ENCODE data around the gene ZEB1. TPM values are rescaled to one million over a fixed set of nuclear protein-coding genes. Genes with fewer than 3 reads are reported as not detected.

ZEB1 gene
- total RNA-seq, 1 donor from 2014 or later = 85.4 TPM

DNA sequence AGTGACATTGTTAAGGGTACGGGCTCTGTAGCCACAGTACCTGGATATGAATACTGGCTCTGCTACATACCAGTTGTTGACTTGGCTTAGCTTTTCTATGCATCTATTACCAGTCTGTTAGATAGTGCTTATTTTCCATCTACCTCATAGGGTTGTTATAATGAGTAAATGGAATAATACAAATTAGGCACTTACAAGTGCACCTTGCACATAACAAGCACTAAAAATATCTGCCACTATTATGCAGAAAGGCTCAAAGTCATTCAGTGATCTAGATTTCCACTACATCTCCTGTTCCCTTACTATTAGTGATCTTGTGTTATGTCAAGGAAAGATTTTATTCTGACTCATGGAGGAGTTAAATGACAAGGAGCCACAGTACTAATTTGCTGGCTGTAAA, 27.9 kb upstream of the ZEB1 start:
- intact Hi-C loops (cut with micrococcal nuclease) = no loop called here
- H3K27me3 ChIP-seq (ENCODE audit: low read depth) = no peaks in the 10 kb centered on the region
- DNase-seq = no peak
- H3K4me3 ChIP-seq = no peak overlapping the region
- H3K9me3 ChIP-seq (replicated peaks) = no peaks in the 10 kb centered on the region
- no peaks in the 10 kb centered on the region for H3K36me3 ChIP-seq
- peaks cover 5% of the 10 kb centered on the region for H3K4me1 ChIP-seq
- TF ChIP-seq, protein P1, sequence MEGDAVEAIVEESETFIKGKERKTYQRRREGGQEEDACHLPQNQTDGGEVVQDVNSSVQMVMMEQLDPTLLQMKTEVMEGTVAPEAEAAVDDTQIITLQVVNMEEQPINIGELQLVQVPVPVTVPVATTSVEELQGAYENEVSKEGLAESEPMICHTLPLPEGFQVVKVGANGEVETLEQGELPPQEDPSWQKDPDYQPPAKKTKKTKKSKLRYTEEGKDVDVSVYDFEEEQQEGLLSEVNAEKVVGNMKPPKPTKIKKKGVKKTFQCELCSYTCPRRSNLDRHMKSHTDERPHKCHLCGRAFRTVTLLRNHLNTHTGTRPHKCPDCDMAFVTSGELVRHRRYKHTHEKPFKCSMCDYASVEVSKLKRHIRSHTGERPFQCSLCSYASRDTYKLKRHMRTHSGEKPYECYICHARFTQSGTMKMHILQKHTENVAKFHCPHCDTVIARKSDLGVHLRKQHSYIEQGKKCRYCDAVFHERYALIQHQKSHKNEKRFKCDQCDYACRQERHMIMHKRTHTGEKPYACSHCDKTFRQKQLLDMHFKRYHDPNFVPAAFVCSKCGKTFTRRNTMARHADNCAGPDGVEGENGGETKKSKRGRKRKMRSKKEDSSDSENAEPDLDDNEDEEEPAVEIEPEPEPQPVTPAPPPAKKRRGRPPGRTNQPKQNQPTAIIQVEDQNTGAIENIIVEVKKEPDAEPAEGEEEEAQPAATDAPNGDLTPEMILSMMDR (IDR thresholded peaks at IDR 0.05; ENCODE audit: borderline replicate concordance) = no peak
- H3K27ac ChIP-seq (replicated peaks) = peak overlapping the region; percentile 48

GRCh38 chr10:31294558-31294957, 24.5 kb upstream of the ZEB1 start:
- TF ChIP-seq, protein P1 (IDR thresholded peaks at IDR 0.05; ENCODE audit: borderline replicate concordance) = no peak
- intact Hi-C loops (cut with micrococcal nuclease) = no loop called here
- H3K27me3 ChIP-seq (ENCODE audit: low read depth) = no peaks in the 10 kb centered on the region
- H3K9me3 ChIP-seq (replicated peaks) = no peaks in the 10 kb centered on the region
- H3K4me3 ChIP-seq = no peak overlapping the region
- no peaks in the 10 kb centered on the region for H3K36me3 ChIP-seq
- peaks cover 6% of the 10 kb centered on the region for H3K4me1 ChIP-seq
- no peak for DNase-seq
- no peak overlapping the region for H3K27ac ChIP-seq (replicated peaks)

DNA sequence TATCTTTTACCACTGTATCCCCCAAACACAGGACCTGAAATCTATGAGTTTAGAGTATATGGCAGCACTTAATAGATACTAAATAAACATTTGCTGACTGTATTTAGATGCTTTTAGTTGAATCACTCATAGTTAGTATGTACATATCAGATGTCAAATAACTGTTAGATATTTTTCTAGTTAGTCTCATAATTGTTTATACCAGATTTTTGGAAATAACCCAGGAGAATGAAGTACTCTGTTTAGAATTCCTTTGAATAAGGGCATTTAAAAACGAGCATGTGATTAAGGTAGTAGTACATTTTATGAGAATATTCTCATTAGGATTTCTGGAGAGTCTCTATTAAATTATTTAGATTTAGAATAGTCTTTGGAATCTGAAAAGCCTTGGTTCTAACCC, 22.3 kb upstream of the ZEB1 start:
- TF ChIP-seq, protein P1 (IDR thresholded peaks at IDR 0.05; ENCODE audit: borderline replicate concordance) = no peak
- Histone ChIP-seq H3K27me3 (ENCODE audit: low read depth) (no peaks in the 10 kb centered on the region), H3K4me1 (peaks cover 6% of the 10 kb centered on the region), H3K36me3 (no peaks in the 10 kb centered on the region), H3K9me3 (replicated peaks) (no peaks in the 10 kb centered on the region), H3K27ac (replicated peaks) (no peak overlapping the region), H3K4me3 (no peak overlapping the region)
- no peak for DNase-seq
- intact Hi-C loops (cut with micrococcal nuclease) = no loop called here

DNA sequence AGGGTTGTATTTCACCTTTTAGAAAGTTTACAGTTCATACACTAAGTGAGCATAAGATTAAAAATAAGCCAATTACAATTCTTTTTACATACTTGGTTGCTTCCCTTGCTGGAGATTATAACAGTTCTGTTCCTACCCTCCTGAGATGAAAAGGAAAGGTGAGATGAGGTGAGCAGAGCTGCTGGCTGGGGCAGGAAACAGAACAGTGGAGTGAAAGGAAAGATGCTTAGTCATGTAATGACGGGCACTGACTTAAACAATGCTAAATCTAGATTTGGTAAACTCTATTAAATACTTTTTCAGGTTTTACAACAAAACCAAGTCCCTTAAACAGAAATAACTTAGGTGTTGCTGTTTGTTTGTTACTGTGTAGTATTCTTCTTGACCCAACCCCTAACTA, 19.9 kb upstream of the ZEB1 start:
- TF ChIP-seq, protein P1 (IDR thresholded peaks at IDR 0.05; ENCODE audit: borderline replicate concordance) = no peak
- no peaks in the 10 kb centered on the region for H3K9me3 ChIP-seq (replicated peaks)
- no peak for DNase-seq
- H3K36me3 ChIP-seq = no peaks in the 10 kb centered on the region
- H3K27ac ChIP-seq (replicated peaks) = no peak overlapping the region
- H3K4me1 ChIP-seq = peaks cover 6% of the 10 kb centered on the region
- intact Hi-C loops (cut with micrococcal nuclease) = no loop called here
- no peaks in the 10 kb centered on the region for H3K27me3 ChIP-seq (ENCODE audit: low read depth)
- H3K4me3 ChIP-seq = no peak overlapping the region

- TF ChIP-seq, protein P1 (IDR thresholded peaks at IDR 0.05; ENCODE audit: borderline replicate concordance) = no peak
- no peak for DNase-seq
- no peak overlapping the region for H3K27ac ChIP-seq (replicated peaks)
- H3K4me3 ChIP-seq = no peak overlapping the region
- intact Hi-C loops (cut with micrococcal nuclease) = no loop called here
- no peaks in the 10 kb centered on the region for H3K27me3 ChIP-seq (ENCODE audit: low read depth)
- H3K9me3 ChIP-seq (replicated peaks) = no peaks in the 10 kb centered on the region
- H3K36me3 ChIP-seq = no peaks in the 10 kb centered on the region
- peaks cover 6% of the 10 kb centered on the region for H3K4me1 ChIP-seq
Measured at GRCh38 chr10:31303212-31303611, 15.8 kb upstream of the ZEB1 start.

All from left ventricle myocardium inferior (tissue), 1 donor.